ENCODE data around the gene SPATA6L. TPM values are rescaled to one million over a fixed set of nuclear protein-coding genes. Genes with fewer than 3 reads are reported as not detected.

The SPATA6L gene
- total and polyA plus RNA-seq, 2 of the 13 experiments (the other 11 are each of a cell fraction or from before 2014, with no cell fraction given), result 1.1 to 1.9 TPM

DNA sequence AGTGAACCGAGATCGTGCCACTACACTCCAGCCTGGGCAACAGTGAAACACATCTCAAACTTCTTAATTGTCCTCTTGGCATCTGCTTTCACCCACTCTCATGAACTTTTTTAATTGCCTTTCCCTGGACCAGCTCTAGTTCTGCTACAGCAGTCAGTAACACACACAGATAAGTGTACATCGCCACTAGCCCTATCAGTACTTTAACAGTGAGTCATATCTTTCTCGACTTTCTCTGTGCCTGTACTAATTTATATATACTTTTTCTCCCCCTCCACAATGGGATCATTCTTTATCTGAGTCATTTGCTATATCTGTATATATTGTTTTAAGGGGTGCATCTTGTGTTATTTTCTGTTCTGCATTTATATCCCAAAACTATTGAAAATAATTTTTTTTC is 19.8 kb upstream of the SPATA6L start:
- ChIA-PET CTCF (ENCODE audit: low intra/inter-chr PET ratio, low total read pairs) (no interaction called here), POLR2A (no interaction called here)
- Histone ChIP-seq H3K9ac (ENCODE audit: insufficient read depth, low read depth, low read length) (no peak overlapping the region), H3K36me3 (replicated peaks in 1 of 2; ENCODE audit: control insufficient read depth in 1 of 2, insufficient read depth in 2 of 2, low read length in 2 of 2) (peaks cover 6 to 43% of the 10 kb centered on the region in 2 experiments), H3K27ac (ENCODE audit: extremely low read length, insufficient read depth, low read length) (no peak overlapping the region), H2AFZ (ENCODE audit: low read length) (no peak overlapping the region), H3K4me1 (ENCODE audit: insufficient read depth, low read length) (peaks cover 12% of the 10 kb centered on the region), H4K20me1 (ENCODE audit: insufficient read depth, low read length) (peaks cover 4% of the 10 kb centered on the region; the same call in 1 of the 2 replicates), H3K4me2 (ENCODE audit: low read depth, low read length) (no peak overlapping the region), H3K9me3 (ENCODE audit: low read length) (no peaks in the 10 kb centered on the region), H3K79me2 (ENCODE audit: insufficient read depth, low read length) (peaks cover 17% of the 10 kb centered on the region), H3K27me3 (ENCODE audit: control insufficient read depth in 1 of 2, insufficient read depth in 2 of 2, low read length in 2 of 2) (no peaks in the 10 kb centered on the region), H3K4me3 (replicated peaks in 1 of 3; ENCODE audit: insufficient read depth in 1 of 3, low read depth in 2 of 3, low read length in 3 of 3) (no peak overlapping the region)
- 87% methylated on average over 4 of the region's 4 CpGs for WGBS (ENCODE audit: low lambda C conversion rate)
- intact Hi-C loops (cut with micrococcal nuclease; ENCODE audit: unreplicated experiment) (no loop called here), in situ Hi-C loops (cut with HindIII; ENCODE audit: extremely low pct_ligation_motif_present, low pct_unique_long_range_greater_than_20kb) (no loop called here)
- no peak for FAIRE-seq
- TF ChIP-seq, protein P1, sequence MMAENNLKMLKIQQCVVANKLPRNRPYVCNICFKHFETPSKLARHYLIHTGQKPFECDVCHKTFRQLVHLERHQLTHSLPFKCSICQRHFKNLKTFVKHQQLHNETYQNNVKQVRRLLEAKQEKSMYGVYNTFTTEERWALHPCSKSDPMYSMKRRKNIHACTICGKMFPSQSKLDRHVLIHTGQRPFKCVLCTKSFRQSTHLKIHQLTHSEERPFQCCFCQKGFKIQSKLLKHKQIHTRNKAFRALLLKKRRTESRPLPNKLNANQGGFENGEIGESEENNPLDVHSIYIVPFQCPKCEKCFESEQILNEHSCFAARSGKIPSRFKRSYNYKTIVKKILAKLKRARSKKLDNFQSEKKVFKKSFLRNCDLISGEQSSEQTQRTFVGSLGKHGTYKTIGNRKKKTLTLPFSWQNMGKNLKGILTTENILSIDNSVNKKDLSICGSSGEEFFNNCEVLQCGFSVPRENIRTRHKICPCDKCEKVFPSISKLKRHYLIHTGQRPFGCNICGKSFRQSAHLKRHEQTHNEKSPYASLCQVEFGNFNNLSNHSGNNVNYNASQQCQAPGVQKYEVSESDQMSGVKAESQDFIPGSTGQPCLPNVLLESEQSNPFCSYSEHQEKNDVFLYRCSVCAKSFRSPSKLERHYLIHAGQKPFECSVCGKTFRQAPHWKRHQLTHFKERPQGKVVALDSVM (CRISPR knock-in tag; IDR thresholded peaks at IDR 0.05), result peak; percentile 28; the same call in 1 of the 2 replicates
- TF ChIP-seq ETV6 (CRISPR knock-in tag; conservative IDR thresholded peaks at IDR 0.05) (no peak), SOX13 (IDR thresholded peaks at IDR 0.05) (no peak), SOX13 (CRISPR knock-in tag; conservative IDR thresholded peaks at IDR 0.05 in 1 of 2, IDR thresholded peaks at IDR 0.05 in 1 of 2) (no peak), ZNF460 (CRISPR knock-in tag; IDR thresholded peaks at IDR 0.05; ENCODE audit: borderline replicate concordance) (no peak), HMG20B (CRISPR knock-in tag; conservative IDR thresholded peaks at IDR 0.05) (no peak), FOXA3 (CRISPR knock-in tag; IDR thresholded peaks at IDR 0.05) (no peak), RELA (CRISPR knock-in tag; IDR thresholded peaks at IDR 0.05) (no peak), ZNF724P (CRISPR knock-in tag; IDR thresholded peaks at IDR 0.05; ENCODE audit: borderline replicate concordance) (no peak)
- BruUV-seq (replicated peaks), result no TSS peak
- no peak for DNase-seq (ENCODE audit: low spot score)
- ATAC-seq, result no peak

Data from HepG2 (cell line).